GM12874 (cell line): ENCODE results near the gene GATC.

Experiments used
- CTCF ChIP-seq: IDR thresholded peaks from 2 replicates; pipeline ENCODE4 v1.5.1; 2011; ENCODE audit warnings: low read depth, mild to moderate bottlenecking, control low read depth, low read length, moderate library complexity; ENCODE audit not compliant: insufficient read depth

Gene GATC

GRCh38 chr12:120468325-120468820 is 22.1 kb downstream of the GATC start:
- TF ChIP-seq CTCF, result no peak

- TF ChIP-seq CTCF, result no peak
Observed at GRCh38 chr12:120468821-120469449, 22.7 kb downstream of the GATC start.

DNA sequence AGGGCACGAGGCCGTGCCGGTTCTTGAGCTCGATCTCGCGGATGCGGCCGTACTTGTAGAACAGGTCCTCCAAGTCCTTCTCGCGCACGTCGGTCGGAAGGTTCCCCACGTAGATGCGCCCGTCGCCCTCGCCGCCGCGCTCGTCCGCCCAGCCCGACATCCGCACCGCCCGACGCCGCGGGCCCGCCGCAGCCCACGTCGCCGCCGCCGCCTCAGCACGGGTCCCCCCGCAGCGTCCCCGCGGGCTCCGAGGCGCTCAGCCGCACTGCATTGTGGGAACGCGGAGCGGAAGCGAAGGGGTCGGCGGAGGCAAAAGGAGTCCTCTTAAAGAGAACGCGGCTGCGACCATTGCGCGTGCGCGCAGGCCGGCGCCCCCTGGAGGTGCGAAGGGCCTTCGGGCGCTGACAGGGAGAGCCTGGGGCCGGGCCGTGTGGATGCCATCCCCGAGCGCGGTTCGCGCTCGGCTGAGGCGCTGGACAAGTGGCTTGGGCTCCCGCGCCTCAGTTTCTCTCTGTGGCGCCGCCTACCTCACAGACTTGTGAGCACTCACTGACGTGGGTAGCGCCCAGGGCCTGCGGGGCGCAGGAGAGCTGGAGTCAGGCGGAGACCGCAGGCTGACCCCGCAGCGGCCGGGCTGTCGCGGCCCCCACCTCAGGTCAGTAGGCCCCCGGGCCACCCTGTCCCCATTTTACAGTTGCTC is 23.4 kb downstream of the GATC start, which contains the start of gene SRSF9:
TSS of gene SRSF9 (minus strand) at position 299 of the 700 bp plus-strand sequence. CDS start at position 160, 139 bp downstream.
- TF ChIP-seq CTCF, result peak; percentile 99

GRCh38 chr12:120470150-120470784 is 24.0 kb downstream of the GATC start:
- no peak for TF ChIP-seq CTCF

- no peak for TF ChIP-seq CTCF
Observed at GRCh38 chr12:120472521-120472920, 26.3 kb downstream of the GATC start.

GRCh38 chr12:120473807-120474615 is 27.8 kb downstream of the GATC start:
- no peak for TF ChIP-seq CTCF

- TF ChIP-seq CTCF, result no peak
Observed at GRCh38 chr12:120474616-120474960, 28.3 kb downstream of the GATC start.
